Measurements from ENCODE around the gene NCF2.

Gene NCF2

GRCh38 chr1:183609759-183610452 lies 19.6 kb upstream of the NCF2 start:
- DNase-seq: peak; percentile 15

DNA sequence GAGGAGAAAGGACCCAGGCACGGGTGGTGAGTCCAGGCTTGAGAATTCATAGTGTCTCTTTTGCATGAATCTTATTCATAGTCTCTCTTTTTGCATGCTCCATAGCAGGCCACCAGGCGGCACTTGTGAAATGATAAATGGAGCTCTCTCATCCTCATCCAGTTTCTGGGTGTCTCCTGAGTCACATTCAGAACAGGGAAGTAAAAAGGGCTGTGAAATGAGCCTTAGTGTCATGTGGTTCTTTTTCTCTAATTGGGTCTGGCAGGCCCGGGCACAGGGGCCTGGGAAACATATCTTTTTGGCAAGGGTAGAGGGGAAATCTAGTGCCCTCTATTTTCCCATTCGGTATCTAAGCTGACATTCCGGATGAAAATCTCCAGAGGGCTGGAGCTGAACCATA lies 19.1 kb upstream of the NCF2 start:
- DNase-seq: peak; percentile 33

DNA sequence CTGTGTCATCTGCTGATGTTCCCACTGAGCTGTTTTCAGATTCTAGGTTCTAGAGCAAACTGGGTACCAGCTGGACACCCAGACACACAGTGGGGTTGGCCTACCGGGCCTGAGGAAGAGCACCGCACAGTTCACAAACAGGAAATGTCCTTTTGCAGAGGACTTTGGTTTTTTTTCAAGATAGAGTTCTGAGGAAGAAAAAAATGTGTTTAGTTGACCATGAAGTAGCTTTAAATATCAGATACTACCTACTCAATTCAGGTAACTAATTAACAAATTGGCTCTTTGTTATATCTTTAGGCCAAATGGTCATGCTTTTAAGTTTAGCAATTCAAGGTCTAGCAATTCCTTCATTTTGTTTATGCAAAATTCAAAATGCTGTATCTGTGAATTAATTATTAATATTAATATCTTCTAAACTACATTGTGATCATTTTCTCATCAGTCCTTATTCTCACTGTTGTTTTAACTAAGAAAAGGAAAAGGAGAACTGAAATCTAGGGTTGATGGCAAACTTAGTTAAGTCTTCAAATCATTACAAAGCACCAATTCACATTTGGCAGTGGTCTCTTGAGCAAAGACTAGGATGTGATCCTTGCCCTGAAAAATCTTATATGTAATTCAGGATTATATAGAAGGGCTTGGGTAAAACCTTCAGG lies 17.2 kb upstream of the NCF2 start:
- no peak for DNase-seq

GRCh38 chr1:183605904-183606303 lies 15.6 kb upstream of the NCF2 start:
- DNase-seq: no peak

GRCh38 chr1:183604815-183605214 lies 14.6 kb upstream of the NCF2 start:
- DNase-seq: no peak

DNA sequence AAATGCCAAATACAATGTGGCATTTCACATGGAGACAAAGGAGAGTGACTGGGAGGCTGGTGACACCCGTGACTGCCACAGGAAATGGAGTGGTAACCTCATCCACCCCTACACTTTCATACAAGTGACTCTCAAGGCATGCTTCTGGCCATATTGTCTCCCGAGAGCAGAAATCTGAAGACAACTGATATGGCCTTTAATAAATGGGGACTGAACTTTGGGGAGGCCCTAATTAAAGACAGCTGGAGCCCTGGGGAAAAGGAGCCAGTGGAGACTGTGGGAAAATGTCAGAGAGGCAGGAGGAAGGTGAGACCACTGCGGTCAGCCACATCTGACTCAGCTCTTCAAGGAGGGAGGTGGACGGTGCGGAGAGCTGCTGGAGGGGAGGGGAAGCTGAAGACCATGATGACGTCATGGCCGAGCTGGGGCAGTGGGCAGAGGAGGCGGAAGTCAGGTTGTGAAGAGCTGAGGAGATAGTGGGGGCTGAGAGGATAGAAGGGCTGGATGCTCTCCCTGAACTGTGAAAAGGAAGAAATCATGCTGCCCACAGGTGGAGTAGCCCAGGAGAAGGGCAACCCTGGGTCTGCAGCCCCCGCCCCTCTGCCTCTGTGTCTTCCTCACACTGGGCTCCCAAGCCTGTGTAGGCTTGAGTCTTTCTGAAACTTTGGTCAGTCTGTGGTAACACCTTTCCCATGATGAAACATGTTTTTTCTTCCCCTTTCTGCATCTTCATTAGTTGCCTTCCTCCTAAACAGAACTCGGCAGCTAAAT lies 14.0 kb upstream of the NCF2 start:
- no peak for DNase-seq

- no peak for DNase-seq
Measured at GRCh38 chr1:183602510-183602909, 12.3 kb upstream of the NCF2 start.

DNA sequence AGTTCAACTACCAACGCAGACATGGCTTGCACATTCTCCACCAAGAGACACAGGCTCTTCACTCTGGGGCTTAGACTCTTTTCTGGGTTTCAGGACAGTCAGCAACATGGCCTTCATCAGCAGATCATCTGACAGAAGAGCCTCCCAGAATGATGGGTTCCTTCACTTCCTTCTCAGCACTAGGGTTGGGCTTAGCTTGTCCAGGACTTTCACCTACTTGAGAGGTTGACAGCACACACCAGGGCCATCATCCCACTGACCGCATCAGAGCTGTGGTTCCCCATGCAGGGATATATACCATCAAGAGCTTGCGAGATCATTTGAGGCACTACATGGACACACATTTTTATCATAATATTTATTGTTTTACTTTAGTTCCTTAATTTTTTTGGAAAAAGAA lies 10.4 kb upstream of the NCF2 start:
- no peak for DNase-seq

DNA sequence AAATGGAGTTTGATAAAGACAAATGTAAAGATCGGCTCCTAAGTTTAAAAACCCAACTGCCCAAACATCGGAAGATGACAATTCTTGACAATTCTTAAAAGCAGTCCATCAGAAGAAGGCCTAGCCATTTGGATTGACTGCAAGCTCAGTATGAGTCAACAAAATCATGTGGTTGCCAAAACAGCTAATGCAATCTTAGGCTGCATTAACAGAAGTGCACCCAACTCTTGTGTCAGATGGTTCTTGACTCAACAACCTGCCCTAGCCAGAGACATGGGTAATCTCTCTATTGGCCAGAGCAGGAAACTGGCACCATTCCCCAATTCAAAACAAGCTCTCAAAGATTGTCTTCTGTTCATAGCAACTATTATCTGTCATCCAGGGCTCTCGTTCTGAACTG lies 9.9 kb upstream of the NCF2 start:
- no peak for DNase-seq

DNA sequence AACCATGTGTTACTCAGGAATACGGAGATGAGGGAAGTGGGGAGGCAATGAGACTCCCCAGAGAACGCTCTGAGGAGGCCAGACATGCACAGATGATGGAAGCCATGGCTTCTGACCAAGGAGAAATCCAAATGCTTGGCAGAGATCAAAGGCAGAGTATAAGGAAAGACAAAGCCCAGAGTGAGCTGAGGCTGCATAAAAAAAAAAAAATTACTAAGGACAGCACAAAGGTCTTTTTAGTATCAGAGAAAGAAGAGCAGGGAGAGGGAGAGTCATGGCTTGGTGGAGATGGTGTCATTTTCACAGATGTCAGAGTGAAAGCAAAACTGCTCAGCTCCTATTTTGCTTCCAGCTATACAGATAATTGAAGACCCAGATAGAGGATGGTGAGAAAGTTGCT lies 8.1 kb upstream of the NCF2 start:
- no peak for DNase-seq

DNA sequence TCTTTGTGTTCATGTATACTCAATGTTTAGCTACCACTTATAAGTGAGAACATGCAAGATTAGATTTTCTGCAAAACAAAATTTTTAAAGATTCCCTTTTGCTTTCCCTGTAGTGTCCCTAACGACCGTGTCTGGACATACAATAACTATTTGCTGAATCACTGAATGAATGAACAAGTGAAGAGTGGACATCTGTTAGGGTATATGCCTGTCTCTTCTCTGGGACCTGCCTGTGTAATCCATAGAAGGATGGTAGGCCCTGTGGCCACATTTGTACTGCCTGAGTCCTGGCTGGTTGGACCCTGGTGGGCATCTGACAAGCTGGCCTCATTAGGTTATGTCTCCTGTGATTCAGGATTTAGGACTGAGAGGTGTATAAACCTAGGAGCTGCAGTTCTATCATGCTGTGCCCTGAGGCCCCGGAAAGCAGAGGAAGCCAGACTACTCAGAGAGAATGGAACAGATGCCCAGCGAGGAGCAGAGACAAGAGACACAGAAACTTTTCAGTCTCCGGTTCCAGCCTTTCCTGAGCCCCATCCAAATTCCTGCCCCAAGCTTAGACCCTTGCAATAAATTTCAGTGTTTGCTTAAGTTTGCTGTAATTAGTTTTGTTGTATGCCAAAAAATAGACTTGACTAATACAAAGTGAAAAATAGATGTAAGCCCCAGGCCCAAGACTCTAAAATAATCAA lies 7.5 kb upstream of the NCF2 start:
- no peak for DNase-seq

GRCh38 chr1:183596500-183596899 lies 6.2 kb upstream of the NCF2 start:
- DNase-seq: no peak

DNA sequence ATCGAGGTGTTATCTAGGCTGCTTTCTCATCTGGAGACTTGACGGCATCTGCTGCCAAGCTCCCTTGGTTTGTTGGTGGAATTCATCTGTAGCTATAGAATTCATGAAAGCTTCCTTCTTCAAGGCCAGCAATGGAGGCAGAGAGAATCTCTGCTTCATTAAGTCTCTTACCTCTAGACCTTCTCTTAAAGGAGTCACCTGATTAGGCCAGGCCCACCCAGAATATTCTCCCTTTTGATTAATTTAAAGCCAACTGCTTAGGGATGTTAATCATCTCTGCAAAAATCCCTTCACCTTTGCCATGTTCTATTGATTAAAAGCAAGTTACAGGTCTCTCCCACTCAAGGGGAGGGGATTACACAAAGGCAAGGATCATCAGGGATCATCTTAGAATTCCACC lies 5.3 kb upstream of the NCF2 start:
- DNase-seq: no peak

- DNase-seq: peak; percentile 12
Measured at GRCh38 chr1:183593356-183593755, 3.1 kb upstream of the NCF2 start.

- no peak for DNase-seq
Measured at GRCh38 chr1:183592733-183593132, 2.5 kb upstream of the NCF2 start.

- no peak for DNase-seq
Measured at GRCh38 chr1:183589874-183590243, 400 bp downstream of the NCF2 start.

- no peak for DNase-seq
Measured at GRCh38 chr1:183589384-183589783, 875 bp downstream of the NCF2 start.

DNA sequence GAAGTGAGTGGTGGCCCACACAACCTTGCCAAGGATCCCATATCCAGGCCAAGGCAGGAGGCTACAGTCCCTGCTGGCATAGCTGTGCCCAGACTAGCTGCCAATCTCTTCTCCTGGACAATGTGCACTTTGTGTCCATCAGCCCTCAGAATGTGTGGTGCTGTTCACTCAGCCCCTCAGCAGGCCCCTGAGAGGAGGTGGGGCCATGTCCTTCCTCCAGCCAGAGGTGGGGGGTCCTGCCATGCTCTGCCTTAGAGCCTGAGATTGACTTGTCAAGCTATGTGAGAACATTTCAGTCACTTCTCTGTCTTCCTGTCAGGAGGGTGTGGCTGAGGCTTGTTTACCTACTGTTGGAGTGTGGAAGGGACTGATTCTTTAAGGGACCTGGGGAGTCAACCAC lies 1.4 kb downstream of the NCF2 start:
- DNase-seq: no peak

GRCh38 chr1:183586926-183587325 lies 3.3 kb downstream of the NCF2 start:
- no peak for DNase-seq

DNA sequence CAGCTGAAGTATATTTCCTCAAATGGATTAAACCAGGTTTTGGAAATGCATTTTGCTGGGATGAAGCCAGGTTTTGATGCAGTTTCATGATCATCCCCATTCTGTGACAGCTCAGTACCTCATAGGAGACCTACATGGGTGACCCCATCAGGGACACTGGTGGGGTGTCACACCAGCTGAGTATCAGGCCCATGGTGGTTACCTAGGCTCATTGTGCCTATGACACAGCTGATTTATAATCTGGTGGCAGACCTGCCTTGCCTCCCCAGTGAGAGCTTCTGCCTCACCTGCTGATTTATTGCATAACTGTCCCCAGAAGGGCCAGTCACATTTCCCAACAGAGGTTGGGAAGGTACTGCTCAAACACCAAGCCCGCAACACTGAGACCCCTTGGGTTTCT lies 3.8 kb downstream of the NCF2 start:
- no peak for DNase-seq

DNA sequence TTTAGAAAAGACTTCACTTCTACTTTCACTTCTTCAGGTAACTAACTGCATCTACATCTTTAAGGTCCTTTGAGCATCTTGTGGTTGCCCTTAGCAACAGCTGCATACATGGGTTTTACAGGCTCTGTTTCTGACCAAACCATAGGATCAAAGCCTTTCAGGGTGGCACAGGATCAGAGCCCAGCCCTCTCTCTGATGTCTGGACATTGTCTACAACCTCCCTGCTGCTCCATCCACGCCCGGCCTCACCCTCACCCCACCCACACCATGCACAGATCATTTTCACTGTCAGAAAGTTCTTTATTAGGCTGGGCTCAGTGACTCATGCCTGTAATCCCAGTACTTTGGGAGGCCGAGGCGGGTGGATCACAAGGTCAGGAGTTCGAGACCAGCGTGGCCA lies 5.2 kb downstream of the NCF2 start:
- no peak for DNase-seq

- DNase-seq: no peak
Measured at GRCh38 chr1:183584147-183584546, 6.1 kb downstream of the NCF2 start.

DNA sequence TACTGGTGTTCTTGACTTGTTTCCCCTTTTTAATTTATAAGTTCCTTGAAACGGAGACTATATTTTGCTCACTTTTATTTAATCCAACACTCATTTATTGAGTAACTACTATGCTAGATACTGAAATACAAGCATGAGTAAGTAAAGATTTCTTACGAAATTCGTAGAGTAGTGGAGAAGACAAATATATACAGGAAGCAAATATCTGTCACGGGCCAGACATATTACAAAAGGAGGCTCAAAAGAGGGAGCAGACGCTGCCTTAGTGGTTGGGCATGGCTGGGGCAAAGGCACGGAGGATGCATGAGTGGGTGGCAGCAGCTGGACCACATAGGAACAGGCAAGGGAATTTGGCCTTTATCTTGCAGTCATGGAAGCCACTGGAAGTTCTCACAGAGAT lies 6.8 kb downstream of the NCF2 start:
- DNase-seq: no peak
